ENCODE results near the gene B4GALT7. TPM values are rescaled to one million over a fixed set of nuclear protein-coding genes. Genes with fewer than 3 reads are reported as not detected.

The B4GALT7 gene
- polyA plus RNA-seq, 1 of the 3 experiments (the other 2 are of a cell fraction), result 37.5 TPM

DNA sequence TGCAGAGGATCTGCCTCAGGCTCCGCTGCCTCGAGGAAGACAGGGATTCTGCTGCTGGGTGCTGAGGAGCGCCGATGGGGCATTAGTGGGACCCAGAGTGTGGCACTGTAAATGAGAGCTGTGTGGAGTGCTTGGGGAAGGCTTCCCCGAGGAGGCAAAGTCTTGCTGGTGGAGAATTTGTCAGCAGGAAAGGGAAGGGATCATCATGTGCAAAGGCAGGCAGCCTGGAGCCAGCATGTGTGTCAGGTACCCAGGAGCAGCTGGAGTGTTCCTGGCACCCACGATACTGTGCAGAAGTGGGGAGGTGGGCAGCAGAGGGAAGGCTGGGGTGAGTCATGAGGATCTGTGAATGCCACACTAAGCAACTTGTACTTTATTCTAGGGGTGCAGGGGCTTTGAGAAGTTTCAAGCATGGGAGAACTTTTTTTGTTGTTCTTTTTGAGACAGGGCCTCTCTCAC lies 12.3 kb downstream of the B4GALT7 start:
- H3K9me3 ChIP-seq, result no peaks in the 10 kb centered on the region
- DNase-seq, result no peak
- H3K9ac ChIP-seq, result no peak overlapping the region
- POLR2A ChIA-PET, result no interaction called here
- H2AFZ ChIP-seq (ENCODE audit: low read depth), result no peak overlapping the region
- H4K20me1 ChIP-seq (ENCODE audit: insufficient read depth), result no peaks in the 10 kb centered on the region
- peaks cover 6 to 18% of the 10 kb centered on the region in 2 experiments for H3K36me3 ChIP-seq (replicated peaks in 1 of 2; ENCODE audit: control insufficient read depth in 1 of 2, insufficient read depth in 2 of 2, low read length in 1 of 2)
- WGBS (ENCODE audit: low lambda C conversion rate), result 85% methylated on average over 6 of the region's 6 CpGs
- CTCF ChIA-PET, result no interaction called here
- H3K79me2 ChIP-seq (ENCODE audit: insufficient read depth), result no peaks in the 10 kb centered on the region
- no peaks in the 10 kb centered on the region for H3K9me2 ChIP-seq
- H3K27ac ChIP-seq (ENCODE audit: low read depth in 2 of 2, low read length in 1 of 2), result no peak overlapping the region
- peaks cover 0 to 7% of the 10 kb centered on the region in 2 experiments; a peak in 1 of 4 replicates for H3K4me1 ChIP-seq (ENCODE audit: control insufficient read depth in 1 of 2, insufficient read depth in 2 of 2, low read depth in 1 of 2, low read length in 1 of 2)
- H3K4me3 ChIP-seq (ENCODE audit: low read depth in 2 of 2, low read length in 1 of 2), result no peak overlapping the region
- no peaks in the 10 kb centered on the region for H3K27me3 ChIP-seq (ENCODE audit: insufficient read depth)
- no peak for TF ChIP-seq RFX5 (IDR thresholded peaks at IDR 0.05; ENCODE audit: low read length)
- TF ChIP-seq POLR2AphosphoS5 (IDR thresholded peaks at IDR 0.05; ENCODE audit: low read depth, low read length), result no peak; the same call in 1 of the 2 replicates
- TF ChIP-seq, protein P1, sequence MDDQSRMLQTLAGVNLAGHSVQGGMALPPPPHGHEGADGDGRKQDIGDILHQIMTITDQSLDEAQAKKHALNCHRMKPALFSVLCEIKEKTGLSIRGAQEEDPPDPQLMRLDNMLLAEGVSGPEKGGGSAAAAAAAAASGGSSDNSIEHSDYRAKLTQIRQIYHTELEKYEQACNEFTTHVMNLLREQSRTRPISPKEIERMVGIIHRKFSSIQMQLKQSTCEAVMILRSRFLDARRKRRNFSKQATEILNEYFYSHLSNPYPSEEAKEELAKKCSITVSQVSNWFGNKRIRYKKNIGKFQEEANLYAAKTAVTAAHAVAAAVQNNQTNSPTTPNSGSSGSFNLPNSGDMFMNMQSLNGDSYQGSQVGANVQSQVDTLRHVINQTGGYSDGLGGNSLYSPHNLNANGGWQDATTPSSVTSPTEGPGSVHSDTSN (IDR thresholded peaks at IDR 0.05), result no peak
- peaks cover 8% of the 10 kb centered on the region for H3F3A ChIP-seq (replicated peaks; ENCODE audit: insufficient read depth)
- no peak overlapping the region for H3K4me2 ChIP-seq

DNA sequence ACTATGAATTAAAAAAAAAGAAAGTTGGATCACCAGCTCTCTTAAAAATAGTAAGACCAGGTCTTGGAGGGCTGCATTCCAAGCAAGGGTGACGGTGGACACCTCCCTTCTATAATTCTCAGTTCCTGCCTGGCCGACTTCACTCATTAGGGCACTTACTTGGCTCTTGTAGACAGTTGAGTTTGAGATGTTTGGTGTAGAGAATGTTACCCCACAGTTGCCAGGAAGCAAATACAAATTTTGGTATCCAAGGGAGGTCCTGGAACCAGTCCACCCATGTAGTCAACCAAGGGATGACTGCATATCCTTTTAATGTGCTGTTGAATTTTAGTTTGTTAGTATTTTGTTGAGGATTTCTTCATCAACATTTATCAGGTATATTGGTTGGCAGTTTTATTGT lies 20.6 kb downstream of the B4GALT7 start:
- 93% methylated on average over 2 of the region's 2 CpGs for WGBS (ENCODE audit: low lambda C conversion rate)
- POLR2A ChIA-PET, result no interaction called here
- no peak for DNase-seq
- Histone ChIP-seq H2AFZ (ENCODE audit: low read depth) (no peak overlapping the region), H3K9me3 (no peaks in the 10 kb centered on the region), H4K20me1 (ENCODE audit: insufficient read depth) (no peaks in the 10 kb centered on the region), H3K4me3 (ENCODE audit: low read depth in 2 of 2, low read length in 1 of 2) (no peak overlapping the region), H3K9ac (no peak overlapping the region), H3K27me3 (ENCODE audit: insufficient read depth) (no peaks in the 10 kb centered on the region), H3F3A (replicated peaks; ENCODE audit: insufficient read depth) (no peaks in the 10 kb centered on the region), H3K4me1 (ENCODE audit: control insufficient read depth in 1 of 2, insufficient read depth in 2 of 2, low read depth in 1 of 2, low read length in 1 of 2) (no peaks in the 10 kb centered on the region), H3K27ac (ENCODE audit: low read depth in 2 of 2, low read length in 1 of 2) (no peak overlapping the region), H3K79me2 (ENCODE audit: insufficient read depth) (no peaks in the 10 kb centered on the region), H3K9me2 (no peaks in the 10 kb centered on the region), H3K4me2 (no peak overlapping the region), H3K36me3 (replicated peaks in 1 of 2; ENCODE audit: control insufficient read depth in 1 of 2, insufficient read depth in 2 of 2, low read length in 1 of 2) (peaks cover 19 to 37% of the 10 kb centered on the region in 2 experiments)
- CTCF ChIA-PET, result interaction anchor here (2.5 kb wide), 1 partner anchor 13 kb away, joined by 8 read pairs; no protein-coding TSS in a partner anchor
- TF ChIP-seq, protein P2, sequence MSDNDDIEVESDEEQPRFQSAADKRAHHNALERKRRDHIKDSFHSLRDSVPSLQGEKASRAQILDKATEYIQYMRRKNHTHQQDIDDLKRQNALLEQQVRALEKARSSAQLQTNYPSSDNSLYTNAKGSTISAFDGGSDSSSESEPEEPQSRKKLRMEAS (IDR thresholded peaks at IDR 0.05; ENCODE audit: low read depth), result no peak
- TF ChIP-seq RXRA (IDR thresholded peaks at IDR 0.05; ENCODE audit: borderline replicate concordance, low read depth), result no peak
- TF ChIP-seq RCOR1 (IDR thresholded peaks at IDR 0.05; ENCODE audit: low read length), result no peak
- TF ChIP-seq YY1 (IDR thresholded peaks at IDR 0.05; ENCODE audit: low read depth), result no peak
- no peak for TF ChIP-seq FOXM1 (IDR thresholded peaks at IDR 0.05; ENCODE audit: low read depth)
- TF ChIP-seq EZH2phosphoT487 (IDR thresholded peaks at IDR 0.05; ENCODE audit: borderline replicate concordance, low read depth), result no peak
- TF ChIP-seq, protein P3, sequence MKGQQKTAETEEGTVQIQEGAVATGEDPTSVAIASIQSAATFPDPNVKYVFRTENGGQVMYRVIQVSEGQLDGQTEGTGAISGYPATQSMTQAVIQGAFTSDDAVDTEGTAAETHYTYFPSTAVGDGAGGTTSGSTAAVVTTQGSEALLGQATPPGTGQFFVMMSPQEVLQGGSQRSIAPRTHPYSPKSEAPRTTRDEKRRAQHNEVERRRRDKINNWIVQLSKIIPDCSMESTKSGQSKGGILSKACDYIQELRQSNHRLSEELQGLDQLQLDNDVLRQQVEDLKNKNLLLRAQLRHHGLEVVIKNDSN (IDR thresholded peaks at IDR 0.05; ENCODE audit: borderline replicate concordance, low read depth), result no peak
- TF ChIP-seq TEAD4 (IDR thresholded peaks at IDR 0.05; ENCODE audit: borderline replicate concordance, insufficient read depth), result no peak
- TF ChIP-seq JUND (IDR thresholded peaks at IDR 0.05), result no peak
- TF ChIP-seq TAF1 (IDR thresholded peaks at IDR 0.05; ENCODE audit: borderline replicate concordance, low read depth, low read length), result no peak
- TF ChIP-seq, protein P4, sequence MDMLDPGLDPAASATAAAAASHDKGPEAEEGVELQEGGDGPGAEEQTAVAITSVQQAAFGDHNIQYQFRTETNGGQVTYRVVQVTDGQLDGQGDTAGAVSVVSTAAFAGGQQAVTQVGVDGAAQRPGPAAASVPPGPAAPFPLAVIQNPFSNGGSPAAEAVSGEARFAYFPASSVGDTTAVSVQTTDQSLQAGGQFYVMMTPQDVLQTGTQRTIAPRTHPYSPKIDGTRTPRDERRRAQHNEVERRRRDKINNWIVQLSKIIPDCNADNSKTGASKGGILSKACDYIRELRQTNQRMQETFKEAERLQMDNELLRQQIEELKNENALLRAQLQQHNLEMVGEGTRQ (IDR thresholded peaks at IDR 0.05; ENCODE audit: borderline replicate concordance, low read depth, low read length), result no peak
- TF ChIP-seq, protein P5, sequence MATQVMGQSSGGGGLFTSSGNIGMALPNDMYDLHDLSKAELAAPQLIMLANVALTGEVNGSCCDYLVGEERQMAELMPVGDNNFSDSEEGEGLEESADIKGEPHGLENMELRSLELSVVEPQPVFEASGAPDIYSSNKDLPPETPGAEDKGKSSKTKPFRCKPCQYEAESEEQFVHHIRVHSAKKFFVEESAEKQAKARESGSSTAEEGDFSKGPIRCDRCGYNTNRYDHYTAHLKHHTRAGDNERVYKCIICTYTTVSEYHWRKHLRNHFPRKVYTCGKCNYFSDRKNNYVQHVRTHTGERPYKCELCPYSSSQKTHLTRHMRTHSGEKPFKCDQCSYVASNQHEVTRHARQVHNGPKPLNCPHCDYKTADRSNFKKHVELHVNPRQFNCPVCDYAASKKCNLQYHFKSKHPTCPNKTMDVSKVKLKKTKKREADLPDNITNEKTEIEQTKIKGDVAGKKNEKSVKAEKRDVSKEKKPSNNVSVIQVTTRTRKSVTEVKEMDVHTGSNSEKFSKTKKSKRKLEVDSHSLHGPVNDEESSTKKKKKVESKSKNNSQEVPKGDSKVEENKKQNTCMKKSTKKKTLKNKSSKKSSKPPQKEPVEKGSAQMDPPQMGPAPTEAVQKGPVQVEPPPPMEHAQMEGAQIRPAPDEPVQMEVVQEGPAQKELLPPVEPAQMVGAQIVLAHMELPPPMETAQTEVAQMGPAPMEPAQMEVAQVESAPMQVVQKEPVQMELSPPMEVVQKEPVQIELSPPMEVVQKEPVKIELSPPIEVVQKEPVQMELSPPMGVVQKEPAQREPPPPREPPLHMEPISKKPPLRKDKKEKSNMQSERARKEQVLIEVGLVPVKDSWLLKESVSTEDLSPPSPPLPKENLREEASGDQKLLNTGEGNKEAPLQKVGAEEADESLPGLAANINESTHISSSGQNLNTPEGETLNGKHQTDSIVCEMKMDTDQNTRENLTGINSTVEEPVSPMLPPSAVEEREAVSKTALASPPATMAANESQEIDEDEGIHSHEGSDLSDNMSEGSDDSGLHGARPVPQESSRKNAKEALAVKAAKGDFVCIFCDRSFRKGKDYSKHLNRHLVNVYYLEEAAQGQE (IDR thresholded peaks at IDR 0.05; ENCODE audit: low read depth, low read length), result no peak
- no peak for TF ChIP-seq SIN3A (IDR thresholded peaks at IDR 0.05; ENCODE audit: borderline replicate concordance, low read depth, low read length)
- TF ChIP-seq RAD21 (IDR thresholded peaks at IDR 0.05; ENCODE audit: low read length), result no peak
- TF ChIP-seq, protein P6, sequence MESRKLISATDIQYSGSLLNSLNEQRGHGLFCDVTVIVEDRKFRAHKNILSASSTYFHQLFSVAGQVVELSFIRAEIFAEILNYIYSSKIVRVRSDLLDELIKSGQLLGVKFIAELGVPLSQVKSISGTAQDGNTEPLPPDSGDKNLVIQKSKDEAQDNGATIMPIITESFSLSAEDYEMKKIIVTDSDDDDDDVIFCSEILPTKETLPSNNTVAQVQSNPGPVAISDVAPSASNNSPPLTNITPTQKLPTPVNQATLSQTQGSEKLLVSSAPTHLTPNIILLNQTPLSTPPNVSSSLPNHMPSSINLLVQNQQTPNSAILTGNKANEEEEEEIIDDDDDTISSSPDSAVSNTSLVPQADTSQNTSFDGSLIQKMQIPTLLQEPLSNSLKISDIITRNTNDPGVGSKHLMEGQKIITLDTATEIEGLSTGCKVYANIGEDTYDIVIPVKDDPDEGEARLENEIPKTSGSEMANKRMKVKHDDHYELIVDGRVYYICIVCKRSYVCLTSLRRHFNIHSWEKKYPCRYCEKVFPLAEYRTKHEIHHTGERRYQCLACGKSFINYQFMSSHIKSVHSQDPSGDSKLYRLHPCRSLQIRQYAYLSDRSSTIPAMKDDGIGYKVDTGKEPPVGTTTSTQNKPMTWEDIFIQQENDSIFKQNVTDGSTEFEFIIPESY (IDR thresholded peaks at IDR 0.05; ENCODE audit: borderline replicate concordance, low read depth), result no peak
- no peak for TF ChIP-seq FOSL2 (IDR thresholded peaks at IDR 0.05; ENCODE audit: borderline replicate concordance, low read depth)
- TF ChIP-seq POLR2AphosphoS5 (IDR thresholded peaks at IDR 0.05; ENCODE audit: low read depth, low read length), result no peak
- no peak for TF ChIP-seq SMC3 (IDR thresholded peaks at IDR 0.05; ENCODE audit: low read depth, low read length)
